GM12892 (cell line): ENCODE data around the gene PARP1.

Experiments used
- POLR2A ChIP-seq: IDR thresholded peaks from 2 replicates; pipeline ENCODE4 v1.6.1; 2011; ENCODE audit warnings: low read depth, low read length, control low read depth
- POLR2AphosphoS5 ChIP-seq: IDR thresholded peaks from 2 replicates; pipeline ENCODE4 v1.6.1; 2011; ENCODE audit warnings: low read depth, low read length, control low read depth

- TF ChIP-seq POLR2AphosphoS5 (no peak), POLR2A (no peak)
Measured at GRCh38 chr1:226369110-226369509, 38.8 kb downstream of the PARP1 start.
